ENCODE data around the gene MIA2.

GRCh38 chr14:39276005-39276404, 42.3 kb downstream of the MIA2 start:
- TF ChIP-seq CTCF (IDR thresholded peaks at IDR 0.05) (no peak), POLR2A (IDR thresholded peaks at IDR 0.05) (no peak)

Measured in prostate gland (tissue), 2 donors.